H4 (cell line): ENCODE data around the gene WDR91. TPM values are rescaled to one million over a fixed set of nuclear protein-coding genes. Genes with fewer than 3 reads are reported as not detected.
"Not testable (repeated sequence)": the region's sequence is repeated elsewhere in the genome, so short reads cannot be mapped to it uniquely, and the experiment has no call there.

Experiments used
- DNase-seq: peaks from one replicate; pipeline ENCODE4 v3.0.0-alpha.2; 2015; ENCODE audit warnings: low spot score
- total RNA-seq: library from RNA; depleted of rRNA; stranded (reverse); fragments of >200 nt; shearing (Covaris generic); gene quantifications from 2 replicates; pipeline ENCODE4 v1.2.3, GENCODE V29; 2014

Gene WDR91
- total RNA-seq, 1 experiment from 2014 or later = 3.6 TPM

- DNase-seq = no peak
These were observed 31.9 kb downstream of the WDR91 start for GRCh38 chr7:135179321-135179925.

DNA sequence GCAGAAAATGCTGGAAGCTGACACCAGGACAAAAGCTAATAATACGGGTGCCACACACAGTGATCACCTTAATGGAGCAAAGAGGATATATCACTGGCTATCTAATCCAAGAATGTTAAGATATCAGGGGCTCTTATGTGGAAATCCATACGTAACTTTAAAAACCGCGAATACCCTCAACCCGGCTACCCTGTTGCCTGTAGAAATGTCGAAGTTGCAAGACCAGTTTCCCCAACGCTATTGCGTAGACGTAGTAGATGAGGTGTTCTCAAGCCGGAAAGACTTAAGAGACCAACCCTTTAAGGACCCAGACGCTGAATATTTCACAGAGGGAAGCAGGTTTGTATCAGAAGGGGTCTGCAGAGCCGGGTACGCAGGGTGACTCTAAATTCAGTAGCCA, 33.0 kb downstream of the WDR91 start:
- DNase-seq = no peak

GRCh38 chr7:135177028-135177696, 34.2 kb downstream of the WDR91 start:
- DNase-seq = peak; percentile 64

GRCh38 chr7:135175931-135176330, 35.4 kb downstream of the WDR91 start:
- DNase-seq = no peak

DNA sequence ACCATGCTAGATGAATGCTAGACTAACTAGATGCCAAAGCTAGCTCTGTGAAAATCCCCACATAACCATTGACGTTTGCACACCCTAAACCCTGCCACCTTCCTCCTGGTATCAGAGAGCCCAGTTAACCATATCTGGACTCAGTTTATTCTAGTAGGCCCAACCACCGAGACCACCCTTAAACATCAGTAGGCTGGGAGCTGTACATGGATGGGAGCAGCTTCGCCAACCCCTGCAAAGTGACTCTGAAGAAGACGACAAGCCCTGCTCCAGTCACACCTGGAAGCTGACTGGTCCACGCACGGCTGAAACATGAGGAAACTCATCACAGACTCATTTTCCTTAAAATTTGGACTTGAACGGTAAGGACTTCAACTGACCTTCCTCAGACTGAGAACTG, 36.4 kb downstream of the WDR91 start:
- no peak for DNase-seq

GRCh38 chr7:135173916-135174315, 37.4 kb downstream of the WDR91 start:
- not testable (repeated sequence) for DNase-seq

- DNase-seq = not testable (repeated sequence)
These were observed 39.6 kb downstream of the WDR91 start for GRCh38 chr7:135171581-135172291.

- DNase-seq = not testable (repeated sequence)
These were observed 40.3 kb downstream of the WDR91 start for GRCh38 chr7:135170998-135171481.

DNA sequence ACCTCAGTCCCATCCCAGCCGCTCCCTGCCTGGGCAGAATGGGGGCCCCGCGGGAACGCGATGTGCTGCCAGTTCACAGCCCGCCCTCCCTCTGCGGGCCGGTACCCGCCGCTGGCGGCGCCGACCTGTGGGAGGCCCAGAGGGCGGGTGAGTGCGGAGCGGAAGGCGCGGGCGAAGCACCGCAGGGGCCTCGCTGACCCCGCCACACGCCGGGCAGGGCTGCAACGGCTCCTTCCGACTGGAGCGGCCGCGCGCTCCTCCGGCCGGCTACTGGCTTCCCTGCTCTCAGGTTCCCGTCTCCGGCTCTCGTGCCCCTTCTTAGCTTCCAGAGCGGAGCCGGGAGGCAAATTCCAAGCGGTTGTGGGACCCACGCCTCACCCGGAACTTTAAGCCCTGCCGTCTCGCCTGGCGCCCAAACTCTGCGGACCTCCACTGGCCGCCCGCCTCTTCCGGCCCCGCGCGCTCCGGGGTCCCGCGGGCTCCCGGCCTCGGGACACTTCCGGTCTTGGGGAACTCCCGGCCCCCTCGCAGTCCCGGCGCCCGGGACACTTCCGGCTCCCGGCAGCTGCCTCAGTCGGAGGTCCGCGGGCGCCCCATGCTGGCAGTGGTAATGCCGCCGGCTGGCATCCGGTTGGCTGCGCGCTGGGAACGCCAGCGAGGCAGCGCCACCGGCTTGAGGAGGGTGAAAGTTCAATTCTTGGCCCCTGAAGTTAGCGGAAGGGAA, 40.9 kb downstream of the WDR91 start, which contains the start of gene CYREN:
CYREN (minus strand) TSS at position 434 of the 724 bp plus-strand sequence. CDS start 1,785 bp downstream, outside the sequence.
- DNase-seq = peak; percentile 89

- no peak for DNase-seq
These were observed 41.4 kb downstream of the WDR91 start for GRCh38 chr7:135169964-135170273.

- DNase-seq = peak; percentile 64
These were observed 42.0 kb downstream of the WDR91 start for GRCh38 chr7:135169141-135169963.

- no peak for DNase-seq
These were observed 42.7 kb downstream of the WDR91 start for GRCh38 chr7:135168489-135169140.

GRCh38 chr7:135168001-135168400, 43.3 kb downstream of the WDR91 start:
- no peak for DNase-seq

- DNase-seq = no peak
These were observed 43.9 kb downstream of the WDR91 start for GRCh38 chr7:135167365-135167917.

- no peak for DNase-seq
These were observed 44.9 kb downstream of the WDR91 start for GRCh38 chr7:135166338-135166990.

- no peak for DNase-seq
These were observed 45.5 kb downstream of the WDR91 start for GRCh38 chr7:135165862-135166261.

DNA sequence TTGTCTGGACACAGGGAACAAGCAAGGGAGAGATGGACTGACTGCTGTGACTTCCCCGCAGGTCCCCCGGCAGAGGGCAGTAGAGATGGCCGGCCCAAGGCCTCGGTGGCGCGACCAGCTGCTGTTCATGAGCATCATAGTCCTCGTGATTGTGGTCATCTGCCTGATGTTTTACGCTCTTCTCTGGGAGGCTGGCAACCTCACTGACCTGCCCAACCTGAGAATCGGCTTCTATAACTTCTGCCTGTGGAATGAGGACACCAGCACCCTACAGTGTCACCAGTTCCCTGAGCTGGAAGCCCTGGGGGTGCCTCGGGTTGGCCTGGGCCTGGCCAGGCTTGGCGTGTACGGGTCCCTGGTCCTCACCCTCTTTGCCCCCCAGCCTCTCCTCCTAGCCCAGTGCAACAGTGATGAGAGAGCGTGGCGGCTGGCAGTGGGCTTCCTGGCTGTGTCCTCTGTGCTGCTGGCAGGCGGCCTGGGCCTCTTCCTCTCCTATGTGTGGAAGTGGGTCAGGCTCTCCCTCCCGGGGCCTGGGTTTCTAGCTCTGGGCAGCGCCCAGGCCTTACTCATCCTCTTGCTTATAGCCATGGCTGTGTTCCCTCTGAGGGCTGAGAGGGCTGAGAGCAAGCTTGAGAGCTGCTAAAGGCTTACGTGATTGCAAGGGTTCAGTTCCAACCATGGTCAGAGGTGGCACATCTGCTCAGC, 46.8 kb downstream of the WDR91 start:
- no peak for DNase-seq

DNA sequence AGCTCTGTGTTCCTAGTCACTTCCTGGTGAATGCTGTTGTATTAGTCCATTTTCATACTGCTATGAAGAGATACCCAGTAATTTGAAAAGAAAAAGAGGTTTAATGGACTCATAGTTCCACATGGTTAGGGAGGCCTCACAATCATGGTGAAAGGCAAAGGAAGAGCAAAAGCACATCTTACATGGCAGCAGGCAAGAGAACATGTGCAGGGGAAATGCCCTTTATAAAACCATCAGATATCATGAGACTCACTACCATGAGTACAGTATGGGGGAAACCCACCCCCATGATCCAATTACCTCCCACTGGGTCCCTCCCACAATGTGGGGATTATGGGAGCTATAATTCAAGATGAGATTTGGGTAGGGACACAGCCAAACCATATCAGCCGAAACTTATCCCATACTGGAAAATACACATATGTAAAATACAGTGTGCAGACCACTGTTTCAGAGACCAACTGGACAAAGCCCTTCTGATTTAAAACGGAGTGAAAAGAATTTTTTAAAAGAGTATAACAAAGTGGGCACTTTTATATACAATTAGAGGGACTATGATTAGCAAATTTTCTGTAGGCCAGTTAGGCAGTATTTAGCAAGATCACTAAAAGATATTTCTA, 48.8 kb downstream of the WDR91 start:
- no peak for DNase-seq

- DNase-seq = no peak
These were observed 49.7 kb downstream of the WDR91 start for GRCh38 chr7:135161669-135162068.
